ENCODE data around the gene LEPROT. TPM values are rescaled to one million over a fixed set of nuclear protein-coding genes. Genes with fewer than 3 reads are reported as not detected.

Gene LEPROT
- total and polyA plus RNA-seq, 10 of the 15 experiments (the other 5 are each of a cell fraction or from before 2014, with no cell fraction given) = 14.9 to 38.1 (median 17.4) TPM

DNA sequence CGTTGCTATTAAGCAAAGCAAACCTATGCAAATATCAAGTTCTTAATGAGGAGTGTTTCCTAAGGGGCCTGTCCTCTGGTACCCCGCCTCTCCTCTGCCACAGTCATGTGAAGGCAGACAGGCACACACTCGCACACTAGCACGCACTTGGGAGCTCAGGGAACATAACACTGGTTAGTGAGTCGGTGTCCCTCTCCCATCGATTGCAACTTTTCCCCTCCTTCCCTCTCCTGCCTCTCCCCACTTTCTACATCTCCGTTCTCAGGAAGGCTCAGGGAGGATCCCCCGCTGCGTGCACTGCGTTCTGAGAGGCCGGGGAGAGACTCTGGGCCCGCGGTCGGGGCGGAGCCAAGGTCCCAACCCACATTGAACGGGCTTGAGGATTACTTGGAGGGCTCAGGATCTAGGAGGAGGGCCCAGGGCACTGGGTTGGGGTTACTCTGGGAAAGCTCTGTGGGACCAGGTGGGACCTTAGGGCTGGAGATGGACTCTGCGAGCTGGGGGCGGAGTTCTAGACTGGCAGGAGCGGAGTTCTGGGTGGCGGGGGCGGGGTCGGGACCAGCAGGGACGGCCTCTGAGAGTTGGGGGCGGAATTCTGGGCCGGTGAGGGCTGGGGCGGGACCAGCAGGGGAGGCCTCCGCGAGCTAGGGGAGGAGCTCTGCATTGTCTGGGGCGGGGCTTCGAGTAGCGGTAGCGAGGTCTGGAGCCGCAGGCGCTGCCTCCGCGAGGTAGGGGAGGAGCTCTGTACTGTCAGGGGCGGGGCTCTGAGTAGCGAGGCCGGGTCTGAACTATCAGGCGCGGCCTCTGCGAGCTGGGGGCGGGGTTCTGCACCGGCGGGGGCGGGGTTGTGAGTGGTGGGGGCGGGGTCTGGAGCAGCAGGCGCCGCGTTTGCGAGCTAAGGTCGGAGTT lies 533 bp upstream of the LEPROT start:
- Histone ChIP-seq H3K79me2 (ENCODE audit: control insufficient read depth, insufficient read depth, low read length) (peaks cover 33% of the 10 kb centered on the region), H3K4me3 (peak overlapping the region; percentile 96), H3K9ac (ENCODE audit: control insufficient read depth, insufficient read depth, low read length) (peak overlapping the region; percentile 84), H3K4me2 (ENCODE audit: control insufficient read depth, insufficient read depth) (peak overlapping the region; percentile 96), H3K9me3 (replicated peaks; ENCODE audit: control insufficient read depth, insufficient read depth, low read length) (no peaks in the 10 kb centered on the region; the same call in 2 of the 3 replicates), H4K20me1 (ENCODE audit: control insufficient read depth, insufficient read depth) (no peaks in the 10 kb centered on the region), H3K27ac (ENCODE audit: control insufficient read depth, insufficient read depth) (peak overlapping the region; percentile 84), H3K4me1 (ENCODE audit: control insufficient read depth, insufficient read depth, low read length) (peaks cover 6% of the 10 kb centered on the region), H3K27me3 (replicated peaks in 1 of 2; ENCODE audit: control insufficient read depth in 2 of 2, insufficient read depth in 2 of 2, low read length in 1 of 2) (no peaks in the 10 kb centered on the region), H2AFZ (ENCODE audit: control insufficient read depth, low read depth, low read length) (peak overlapping the region; percentile 100), H3K36me3 (ENCODE audit: control insufficient read depth in 2 of 2, insufficient read depth in 2 of 2, low read length in 1 of 2) (no peaks in the 10 kb centered on the region)
- in situ Hi-C loops (cut with MboI) (loop anchor here (10.0 kb wide), 1 partner anchor 825 kb away; no protein-coding TSS in a partner anchor), intact Hi-C loops (cut with micrococcal nuclease; ENCODE audit: unreplicated experiment) (loop anchor here (1.0 kb wide), 1 partner anchor 392 kb away; no protein-coding TSS in a partner anchor)
- ChIA-PET SMC1A (ENCODE audit: uncharacterized antibody, unreplicated experiment) (interaction anchor here (0.8 to 1.7 kb wide), 11 partner anchors 9 to 268 kb away, joined by 3 to 7 read pairs (median 3); no protein-coding TSS in a partner anchor), RAD21 (ENCODE audit: unreplicated experiment) (interaction anchor here (0.7 to 1.3 kb wide), 14 partner anchors 8 to 1633 kb away, joined by 3 to 9 read pairs (median 3); partner anchors contain the start of gene AK4), POLR2A (interaction anchor here (0.6 to 1.4 kb wide), 8 partner anchors 10 to 1770 kb away, joined by 3 to 7 read pairs (median 4); no protein-coding TSS in a partner anchor), CTCF (interaction anchor here (0.6 to 4.2 kb wide), 11 partner anchors 9 to 595 kb away, joined by 3 to 41 read pairs (median 3); no protein-coding TSS in a partner anchor)
- peak; percentile 87 for DNase-seq (ENCODE audit: low read depth, low spot score)
- BruUV-seq (replicated peaks) = no TSS peak
- WGBS (ENCODE audit: insufficient coverage, insufficient replicate concordance, low lambda C conversion rate, missing lambda C conversion rate) = under 1% methylated on average over 28 of the region's 52 CpGs
- peak; percentile 95 for ATAC-seq
- FAIRE-seq = peak; percentile 62
- TF ChIP-seq ZBED1 (IDR thresholded peaks at IDR 0.05; ENCODE audit: borderline replicate concordance) = no peak
- 0 out of 2 replicates have a peak, but pooled peaks have one; percentile 41 for TF ChIP-seq BACH1 (IDR thresholded peaks at IDR 0.05; ENCODE audit: borderline replicate concordance)
- TF ChIP-seq MXI1 (IDR thresholded peaks at IDR 0.05; ENCODE audit: low read depth, low read length) = no peak; the same call in 1 of the 2 replicates
- peak; percentile 50 to 68; a peak in 2 of 4 replicates for TF ChIP-seq BHLHE40 (IDR thresholded peaks at IDR 0.05; ENCODE audit: borderline replicate concordance in 1 of 2, low read depth in 2 of 2, low read length in 1 of 2)
- TF ChIP-seq, protein P1, sequence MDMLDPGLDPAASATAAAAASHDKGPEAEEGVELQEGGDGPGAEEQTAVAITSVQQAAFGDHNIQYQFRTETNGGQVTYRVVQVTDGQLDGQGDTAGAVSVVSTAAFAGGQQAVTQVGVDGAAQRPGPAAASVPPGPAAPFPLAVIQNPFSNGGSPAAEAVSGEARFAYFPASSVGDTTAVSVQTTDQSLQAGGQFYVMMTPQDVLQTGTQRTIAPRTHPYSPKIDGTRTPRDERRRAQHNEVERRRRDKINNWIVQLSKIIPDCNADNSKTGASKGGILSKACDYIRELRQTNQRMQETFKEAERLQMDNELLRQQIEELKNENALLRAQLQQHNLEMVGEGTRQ (IDR thresholded peaks at IDR 0.05; ENCODE audit: borderline replicate concordance, low read depth, low read length) = peak; percentile 2; the same call in 1 of the 2 replicates
- TF ChIP-seq CREB1 (IDR thresholded peaks at IDR 0.05; ENCODE audit: low read depth) = no peak
- TF ChIP-seq RELB (IDR thresholded peaks at IDR 0.05; ENCODE audit: low read depth) = peak; percentile 74
- TF ChIP-seq EGR1 (IDR thresholded peaks at IDR 0.05; ENCODE audit: borderline replicate concordance in 1 of 2, low read depth in 2 of 2, low read length in 2 of 2) = peak in 1 of 2 experiments; percentile 72; a peak in 2 of 3 replicates
- TF ChIP-seq EED (IDR thresholded peaks at IDR 0.05; ENCODE audit: low read depth) = peak; percentile 51; the same call in 1 of the 2 replicates
- TF ChIP-seq SUZ12 (IDR thresholded peaks at IDR 0.05; ENCODE audit: unreplicated experiment) = no peak
- TF ChIP-seq E2F4 (IDR thresholded peaks at IDR 0.05; ENCODE audit: low read depth, low read length) = no peak
- TF ChIP-seq, protein P2, sequence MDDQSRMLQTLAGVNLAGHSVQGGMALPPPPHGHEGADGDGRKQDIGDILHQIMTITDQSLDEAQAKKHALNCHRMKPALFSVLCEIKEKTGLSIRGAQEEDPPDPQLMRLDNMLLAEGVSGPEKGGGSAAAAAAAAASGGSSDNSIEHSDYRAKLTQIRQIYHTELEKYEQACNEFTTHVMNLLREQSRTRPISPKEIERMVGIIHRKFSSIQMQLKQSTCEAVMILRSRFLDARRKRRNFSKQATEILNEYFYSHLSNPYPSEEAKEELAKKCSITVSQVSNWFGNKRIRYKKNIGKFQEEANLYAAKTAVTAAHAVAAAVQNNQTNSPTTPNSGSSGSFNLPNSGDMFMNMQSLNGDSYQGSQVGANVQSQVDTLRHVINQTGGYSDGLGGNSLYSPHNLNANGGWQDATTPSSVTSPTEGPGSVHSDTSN (IDR thresholded peaks at IDR 0.05; ENCODE audit: insufficient replicate concordance, low read depth, low read length) = peak; percentile 7
- no peak for TF ChIP-seq SRF (IDR thresholded peaks at IDR 0.05; ENCODE audit: low read depth in 2 of 2, low read length in 2 of 2)
- TF ChIP-seq SMARCA5 (IDR thresholded peaks at IDR 0.05) = 0 out of 2 replicates have a peak, but pooled peaks have one; percentile 17
- TF ChIP-seq HDGF (IDR thresholded peaks at IDR 0.05) = peak; percentile 93
- TF ChIP-seq MTA2 (IDR thresholded peaks at IDR 0.05; ENCODE audit: low read depth) = peak; percentile 51; the same call in 1 of the 2 replicates
- TF ChIP-seq LARP7 (IDR thresholded peaks at IDR 0.05) = 0 out of 2 replicates have a peak, but pooled peaks have one; percentile 51
